H1 (cell line): ENCODE results near the gene GRIA4. TPM values are rescaled to one million over a fixed set of nuclear protein-coding genes. Genes with fewer than 3 reads are reported as not detected.

ENCODE experiments used
- CTCF ChIA-PET: fragments of 300-600 bp; sonication (Branson Sonifier 250); formaldehyde crosslinking; loops from one replicate; lab custom pipeline; 2021; ENCODE audit not compliant: partially characterized antibody; lab: Charles Lee
- POLR2A ChIA-PET: fragments of 300-600 bp; sonication (Branson Sonifier 250); formaldehyde crosslinking; loops from one replicate; lab custom pipeline; 2021; ENCODE audit warnings: inconsistent platforms; ENCODE audit not compliant: partially characterized antibody; lab: Charles Lee
- DNase-seq, 2 experiments: peaks; one replicate each; pipeline versions ENCODE4 v3.0.0 to v3.0.0-alpha.2; 2010 to 2022; ENCODE audit warnings: low spot score in 2 of 2, low read depth in 1 of 2, mixed read lengths in 1 of 2
- FAIRE-seq: peaks from 2 replicates; lab custom pipeline; 2011; peaks lifted over from hg19 to GRCh38; lab: Jason Lieb, UNC
- H2AFZ ChIP-seq: 2 replicates; pipeline ENCODE4 v1.8.1; 2012; ENCODE audit warnings: low read length, inconsistent platforms
- H2AK5ac ChIP-seq: 2 replicates; pipeline ENCODE4 v1.6.1; 2013; ENCODE audit warnings: low read depth, low read length
- H2BK120ac ChIP-seq: replicated peaks from 2 replicates; pipeline ENCODE3; 2013; ENCODE audit warnings: low read depth, low read length, inconsistent platforms
- H2BK12ac ChIP-seq: 2 replicates; pipeline ENCODE4 v1.6.1; 2013; ENCODE audit warnings: low read depth, low read length
- H2BK15ac ChIP-seq: 2 replicates; pipeline ENCODE4 v1.6.1; 2013; ENCODE audit warnings: low read length
- H2BK20ac ChIP-seq: 2 replicates; pipeline ENCODE4 v1.6.1; 2013; ENCODE audit warnings: low read length
- H2BK5ac ChIP-seq: 2 replicates; pipeline ENCODE4 v1.6.1; 2013; ENCODE audit warnings: low read depth, low read length
- H3K14ac ChIP-seq: 2 replicates; pipeline ENCODE4 v1.6.1; 2013; ENCODE audit warnings: inconsistent platforms; ENCODE audit not compliant: insufficient read length
- H3K18ac ChIP-seq: 2 replicates; pipeline ENCODE4 v1.6.1; 2013; ENCODE audit warnings: low read length; ENCODE audit errors: extremely low read depth
- H3K23ac ChIP-seq: 2 replicates; pipeline ENCODE4 v1.6.1; 2013; ENCODE audit warnings: inconsistent platforms; ENCODE audit not compliant: insufficient read length
- H3K23me2 ChIP-seq: 2 replicates; pipeline ENCODE4 v1.6.1; 2013; ENCODE audit warnings: low read depth, low read length
- H3K27ac ChIP-seq: 2 replicates; pipeline ENCODE4 v1.6.1; 2011; ENCODE audit warnings: low read depth, low read length, inconsistent platforms
- H3K27me3 ChIP-seq, 4 experiments: replicated peaks in 1 of 4; 1 replicate in 1 of 4; 2 replicates in 3 of 4; pipeline versions ENCODE4 v1.6.1 to v1.8.1; 2011 to 2013; ENCODE audit warnings: low read length in 3 of 4, mild to moderate bottlenecking in 3 of 4, inconsistent platforms in 2 of 4, mixed read lengths in 2 of 4, moderate library complexity in 1 of 4; ENCODE audit not compliant: control insufficient read depth in 3 of 4, insufficient read depth in 3 of 4; ENCODE audit errors: extremely low read depth in 1 of 4
- H3K36me3 ChIP-seq, 4 experiments: 2 replicates each; pipeline versions ENCODE4 v1.6.1 to v1.8.1; 2011 to 2013; ENCODE audit warnings: mild to moderate bottlenecking in 4 of 4, low read length in 3 of 4, moderate library complexity in 2 of 4, control low read depth in 1 of 4, inconsistent platforms in 1 of 4; ENCODE audit not compliant: insufficient read depth in 4 of 4, control insufficient read depth in 2 of 4
- H3K4ac ChIP-seq: replicated peaks from 2 replicates; pipeline ENCODE3; 2013; ENCODE audit warnings: low read length, low read depth, mixed read lengths, inconsistent platforms; ENCODE audit not compliant: insufficient read length
- H3K4me1 ChIP-seq, 4 experiments: replicated peaks in 1 of 4; 1 replicate in 1 of 4; 2 replicates in 3 of 4; pipeline versions ENCODE4 v1.6.1 to v1.8.1; 2011 to 2013; ENCODE audit warnings: low read length in 3 of 4, inconsistent platforms in 2 of 4, mixed read lengths in 1 of 4; ENCODE audit not compliant: insufficient read depth in 4 of 4, control insufficient read depth in 3 of 4
- H3K4me2 ChIP-seq, 2 experiments: 2 replicates each; pipeline versions ENCODE4 v1.6.1 to v1.8.1; 2011 to 2013; ENCODE audit warnings: low read depth in 2 of 2, low read length in 2 of 2, control low read depth in 1 of 2, inconsistent platforms in 1 of 2, mild to moderate bottlenecking in 1 of 2; ENCODE audit not compliant: insufficient read depth in 1 of 2
- H3K4me3 ChIP-seq, 4 experiments: fragments of 200-600, 300-600 bp in 1 of 4; sonication (generic), shearing (Covaris generic), sonication (Bioruptor Twin) in 1 of 4; 2 replicates each; pipeline versions ENCODE4 v1.5.1 to v1.8.1; 2011 to 2016; ENCODE audit warnings: low read length in 4 of 4, low read depth in 3 of 4, control low read depth in 2 of 4, inconsistent platforms in 2 of 4, mild to moderate bottlenecking in 2 of 4, mixed read lengths in 1 of 4, moderate library complexity in 1 of 4; ENCODE audit not compliant: insufficient read depth in 2 of 4; ENCODE audit errors: extremely low read depth in 1 of 4
- H3K56ac ChIP-seq: replicated peaks from 2 replicates; pipeline ENCODE3; 2013; ENCODE audit warnings: low read depth, mild to moderate bottlenecking, mixed read lengths, low read length, inconsistent platforms; ENCODE audit not compliant: insufficient read length
- H3K79me1 ChIP-seq: 2 replicates; pipeline ENCODE4 v1.6.1; 2013; ENCODE audit warnings: low read depth, low read length, control low read depth
- H3K79me2 ChIP-seq, 2 experiments: 2 replicates each; pipeline versions ENCODE4 v1.6.1 to v1.8.1; 2012 to 2013; ENCODE audit warnings: low read length in 2 of 2, mild to moderate bottlenecking in 2 of 2, inconsistent platforms in 1 of 2; ENCODE audit not compliant: insufficient read depth in 2 of 2, control insufficient read depth in 1 of 2
- H3K9ac ChIP-seq, 4 experiments: replicated peaks in 1 of 4; 1 replicate in 1 of 4; 2 replicates in 3 of 4; pipeline versions ENCODE4 v1.6.1 to v1.8.1; 2011 to 2013; ENCODE audit warnings: low read depth in 3 of 4, low read length in 3 of 4, control low read depth in 2 of 4, mild to moderate bottlenecking in 2 of 4, moderate library complexity in 2 of 4, inconsistent platforms in 1 of 4; ENCODE audit errors: extremely low read depth in 1 of 4
- H3K9me3 ChIP-seq, 2 experiments: 2 replicates each; pipeline versions ENCODE4 v1.6.1 to v1.8.1; 2012 to 2013; ENCODE audit warnings: mild to moderate bottlenecking in 2 of 2, moderate library complexity in 2 of 2, control low read depth in 1 of 2, inconsistent platforms in 1 of 2, low read depth in 1 of 2, low read length in 1 of 2, mixed read lengths in 1 of 2; ENCODE audit not compliant: insufficient read depth in 2 of 2
- H4K20me1 ChIP-seq, 2 experiments: replicated peaks in 1 of 2; 2 replicates each; pipeline versions ENCODE3 to v1.8.1; 2011 to 2013; ENCODE audit warnings: inconsistent platforms in 2 of 2, low read length in 2 of 2, mild to moderate bottlenecking in 1 of 2; ENCODE audit not compliant: insufficient read depth in 2 of 2, control insufficient read depth in 1 of 2
- H4K5ac ChIP-seq: 2 replicates; pipeline ENCODE4 v1.6.1; 2013; ENCODE audit warnings: low read length, low read depth, mixed read lengths, inconsistent platforms; ENCODE audit not compliant: insufficient read length
- H4K8ac ChIP-seq: 2 replicates; pipeline ENCODE4 v1.8.0; 2013; ENCODE audit warnings: mild to moderate bottlenecking, moderate library complexity, low read length, inconsistent platforms; ENCODE audit not compliant: insufficient read depth; ENCODE audit errors: extremely low read depth
- H4K91ac ChIP-seq: replicated peaks from 2 replicates; pipeline ENCODE3; 2013; ENCODE audit warnings: low read length, mixed read lengths, inconsistent platforms; ENCODE audit not compliant: insufficient read length
- WGBS, 2 experiments: shearing (Covaris generic) in 1 of 2; methylation state at CpG; one replicate each; pipeline versions ENCODE4 v1.1.6 to v1.1.7; 2013 to 2015; ENCODE audit warnings: low lambda C conversion rate in 2 of 2, mixed read lengths in 2 of 2, inconsistent platforms in 1 of 2, low coverage in 1 of 2, missing lambda C conversion rate in 1 of 2; ENCODE audit not compliant: insufficient replicate concordance in 2 of 2, insufficient coverage in 1 of 2, insufficient read length in 1 of 2; ENCODE audit errors: extremely low coverage in 1 of 2, missing lambda C conversion rate in 1 of 2; 5-methylcytosine and 5-hydroxymethylcytosine counted together
- polyA plus RNA-seq, 7 experiments: library from polyadenylated mRNA; depleted of rRNA in 3 of 7; stranded (reverse) in 5 of 7; unstranded in 2 of 7; fragments of >200 nt in 5 of 7; fragments of 200-250 nt in 2 of 7; gene quantifications; 1 replicate in 5 of 7; 2 replicates in 1 of 7; 4 replicates in 1 of 7; pipeline versions ENCODE4 v1.2.1 to v1.2.3, GENCODE V29; 2011 to 2013; ENCODE audit warnings: missing spikeins in 2 of 7, mixed read lengths in 2 of 7
- total RNA-seq: library from RNA; stranded (reverse); fragmentation: NEBNext Ultra II Directional; extraction: Animal tissue kit (Norgen Biotek cat#: 25700); gene quantifications from 2 replicates; pipeline ENCODE4 v1.2.1, GENCODE V29; 2021
- TF ChIP-seq, protein P1 (sequence below): IDR thresholded peaks from 2 replicates; pipeline ENCODE4 v1.6.1; 2012; ENCODE audit warnings: inconsistent platforms

GRIA4 gene
- total and polyA plus RNA-seq, 2 of the 8 experiments (the other 6 are each of a cell fraction or from before 2014, with no cell fraction given): 12.5 to 21.8 TPM

DNA sequence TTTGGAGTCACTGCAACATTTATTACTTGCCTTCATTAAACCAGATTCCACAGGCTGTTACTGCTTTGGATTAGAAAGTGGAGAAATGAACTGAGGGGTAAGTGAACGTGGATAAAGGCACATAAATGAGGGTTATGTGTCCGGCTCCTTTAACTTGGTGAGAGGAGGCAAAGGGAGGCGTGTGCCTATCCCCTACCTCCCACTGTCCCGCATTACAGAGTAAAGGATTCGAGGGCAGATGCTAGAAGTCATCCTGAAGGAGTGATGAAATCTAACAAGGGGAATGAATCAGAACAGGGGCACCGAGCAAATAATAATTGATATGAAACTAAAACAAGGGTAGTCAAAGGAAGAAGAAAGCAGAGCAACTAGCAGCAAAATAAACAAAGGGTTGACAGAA is 147.2 kb downstream of the GRIA4 start:
- no peak overlapping the region for H3K27ac ChIP-seq
- no peak overlapping the region for H2AK5ac ChIP-seq
- H3K4ac ChIP-seq: no peak overlapping the region
- no peaks in the 10 kb centered on the region for H3K36me3 ChIP-seq
- H2AFZ ChIP-seq: no peak overlapping the region
- no peak overlapping the region for H3K56ac ChIP-seq
- no peaks in the 10 kb centered on the region for H3K79me2 ChIP-seq
- no peak overlapping the region for H4K5ac ChIP-seq
- WGBS, 2 experiments: 73% methylated on average over 6 of the region's 6 CpGs; no CpG with 5 or more reads in 1 of the 2 experiments
- no peak overlapping the region for H2BK120ac ChIP-seq
- H3K4me3 ChIP-seq: no peak overlapping the region
- H3K14ac ChIP-seq: no peak overlapping the region
- no peak overlapping the region for H2BK12ac ChIP-seq
- H3K4me1 ChIP-seq: peaks cover 0 to 6% (median 1%) of the 10 kb centered on the region in 4 experiments; a peak in 3 of 7 replicates
- no peaks in the 10 kb centered on the region for H4K20me1 ChIP-seq
- H3K9me3 ChIP-seq: no peaks in the 10 kb centered on the region
- H2BK20ac ChIP-seq: no peak overlapping the region
- H4K91ac ChIP-seq: no peak overlapping the region
- no peaks in the 10 kb centered on the region for H3K27me3 ChIP-seq
- no peak overlapping the region for H2BK5ac ChIP-seq
- no peak overlapping the region for H3K9ac ChIP-seq
- FAIRE-seq (no peak), DNase-seq (no peak)
- H3K23me2 ChIP-seq: no peaks in the 10 kb centered on the region
- ChIA-PET CTCF (interaction anchor here (0.6 kb wide), 1 partner anchor 1875 kb away, joined by 4 read pairs; no protein-coding TSS in a partner anchor), POLR2A (no interaction called here)
- H3K79me1 ChIP-seq: no peaks in the 10 kb centered on the region
- no peak overlapping the region for H4K8ac ChIP-seq
- H3K18ac ChIP-seq: no peak overlapping the region
- H2BK15ac ChIP-seq: no peak overlapping the region
- H3K23ac ChIP-seq: no peak overlapping the region
- no peak overlapping the region for H3K4me2 ChIP-seq
- TF ChIP-seq, protein P1, sequence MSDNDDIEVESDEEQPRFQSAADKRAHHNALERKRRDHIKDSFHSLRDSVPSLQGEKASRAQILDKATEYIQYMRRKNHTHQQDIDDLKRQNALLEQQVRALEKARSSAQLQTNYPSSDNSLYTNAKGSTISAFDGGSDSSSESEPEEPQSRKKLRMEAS: no peak
